ENCODE measurements around the gene CHST13.

The CHST13 gene

GRCh38 chr3:126542340-126543241 lies 18.6 kb downstream of the CHST13 start:
- no peak for DNase-seq

- no peak for DNase-seq
Observed at GRCh38 chr3:126543457-126544061, 19.6 kb downstream of the CHST13 start.

GRCh38 chr3:126544596-126545281 lies 20.8 kb downstream of the CHST13 start:
- DNase-seq = no peak

- DNase-seq = no peak
Observed at GRCh38 chr3:126545544-126545943, 21.6 kb downstream of the CHST13 start.

GRCh38 chr3:126546013-126546412 lies 22.1 kb downstream of the CHST13 start:
- DNase-seq = no peak

GRCh38 chr3:126546549-126547239 lies 22.7 kb downstream of the CHST13 start:
- no peak for DNase-seq

GRCh38 chr3:126547721-126548120 lies 23.8 kb downstream of the CHST13 start:
- no peak for DNase-seq

- no peak for DNase-seq
Observed at GRCh38 chr3:126548556-126549466, 24.9 kb downstream of the CHST13 start.

GRCh38 chr3:126549861-126550487 lies 26.0 kb downstream of the CHST13 start:
- DNase-seq = no peak

GRCh38 chr3:126550488-126551051 lies 26.6 kb downstream of the CHST13 start:
- DNase-seq = no peak

GRCh38 chr3:126551121-126551838 lies 27.3 kb downstream of the CHST13 start:
- DNase-seq = no peak

GRCh38 chr3:126551839-126552687 lies 28.1 kb downstream of the CHST13 start:
- DNase-seq = no peak

- no peak for DNase-seq
Observed at GRCh38 chr3:126552688-126553283, 28.8 kb downstream of the CHST13 start.

- DNase-seq = no peak
Observed at GRCh38 chr3:126553284-126554084, 29.5 kb downstream of the CHST13 start.

GRCh38 chr3:126554560-126555525 lies 30.9 kb downstream of the CHST13 start:
- no peak for DNase-seq

- DNase-seq = no peak
Observed at GRCh38 chr3:126555795-126556636, 32.1 kb downstream of the CHST13 start.
